GM12878 (cell line): ENCODE measurements around the gene STK11.

ENCODE experiments used
- BRCA1 ChIP-seq: IDR thresholded peaks from 2 replicates; pipeline ENCODE4 v1.6.1; 2011; ENCODE audit warnings: low read depth, low read length, improper control_type of control experiment
- CBX3 ChIP-seq: fragments of 200-600 bp; sonication (generic); IDR thresholded peaks from 2 replicates; pipeline ENCODE4 v1.6.1; 2016; ENCODE audit warnings: low read depth, borderline replicate concordance
- EZH2 ChIP-seq: IDR thresholded peaks from 2 replicates; pipeline ENCODE4 v1.6.1; 2012; ENCODE audit warnings: low read depth, mild to moderate bottlenecking, control low read depth, inconsistent platforms, low read length, borderline replicate concordance; ENCODE audit not compliant: control insufficient read depth
- FOXM1 ChIP-seq: IDR thresholded peaks from 2 replicates; pipeline ENCODE4 v1.6.1; 2012; ENCODE audit warnings: low read depth, mild to moderate bottlenecking, inconsistent platforms, low read length, moderate library complexity
- NFYB ChIP-seq: IDR thresholded peaks from 2 replicates; pipeline ENCODE4 v1.6.1; 2011; ENCODE audit warnings: low read depth, mild to moderate bottlenecking, low read length, improper control_type of control experiment, moderate library complexity; ENCODE audit not compliant: insufficient read depth
- POLR2AphosphoS5 ChIP-seq: IDR thresholded peaks from 2 replicates; pipeline ENCODE4 v1.6.1; 2011; ENCODE audit warnings: mild to moderate bottlenecking, low read length, inconsistent platforms
- SRF ChIP-seq, 2 experiments: IDR thresholded peaks; 2 replicates each; pipeline ENCODE4 v1.6.1; 2011; ENCODE audit warnings: low read depth in 2 of 2, low read length in 2 of 2, mild to moderate bottlenecking in 1 of 2, moderate library complexity in 1 of 2
- YY1 ChIP-seq: IDR thresholded peaks from 2 replicates; pipeline ENCODE4 v1.6.1; 2011; ENCODE audit warnings: low read depth, mild to moderate bottlenecking, low read length
- ZNF384 ChIP-seq: IDR thresholded peaks from 2 replicates; pipeline ENCODE4 v1.6.1; 2012; ENCODE audit warnings: low read depth, mild to moderate bottlenecking, low read length, improper control_type of control experiment, borderline replicate concordance
- TF ChIP-seq, protein P1 (sequence below), 3 experiments: IDR thresholded peaks in 2 of 3; conservative IDR thresholded peaks in 1 of 3; 2 replicates each; pipeline ENCODE4 v1.5.1; 2011; ENCODE audit warnings: low read depth in 3 of 3, low read length in 3 of 3, mild to moderate bottlenecking in 3 of 3, control low read depth in 2 of 3, moderate library complexity in 2 of 3, inconsistent platforms in 1 of 3, mixed read lengths in 1 of 3; ENCODE audit not compliant: control insufficient read depth in 2 of 3, insufficient read depth in 1 of 3; ENCODE audit errors: extremely low read depth in 1 of 3
- TF ChIP-seq, protein P2 (sequence below): fragments of 450-650 bp; IDR thresholded peaks from 2 replicates; pipeline ENCODE4 v1.6.1; 2017; ENCODE audit warnings: antibody characterized with exemption, mild to moderate bottlenecking, moderate library complexity

DNA sequence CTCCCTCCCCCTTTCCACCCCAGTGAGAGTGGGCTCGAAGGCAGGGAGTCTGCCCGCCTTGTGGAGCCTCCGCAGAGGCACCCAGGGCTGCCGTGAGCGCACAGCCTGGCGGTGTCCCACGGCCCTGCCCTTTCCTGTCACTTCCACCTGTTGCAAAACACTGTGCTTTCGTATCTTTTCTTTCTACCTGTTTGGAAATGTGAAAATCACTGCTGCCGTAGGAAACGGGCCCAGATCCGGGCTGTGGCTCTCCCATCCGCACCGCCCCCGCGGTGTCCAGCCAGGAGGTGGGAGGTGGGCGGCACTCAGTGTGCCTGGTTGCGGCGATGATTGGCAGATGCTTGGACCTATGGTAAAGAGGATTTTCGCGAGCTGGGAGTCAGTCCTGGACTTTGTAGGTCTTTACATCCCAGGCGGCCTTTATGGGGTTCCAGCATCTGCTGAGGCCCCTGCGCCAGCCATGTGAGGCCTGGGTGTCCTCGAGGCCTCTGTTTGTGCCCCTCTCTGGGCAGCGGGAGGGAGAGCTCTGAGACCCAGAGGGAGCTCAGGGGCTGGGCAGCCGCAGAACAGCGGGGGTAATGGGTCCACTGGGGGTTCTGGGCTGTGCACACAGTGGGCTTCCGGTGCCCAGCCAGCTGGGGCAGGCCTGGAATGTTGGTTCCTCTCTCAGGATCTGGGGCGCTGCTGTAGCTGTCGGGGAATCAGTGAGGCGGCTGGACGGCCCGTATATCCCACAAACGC is 6.1 kb downstream of the STK11 start:
- TF ChIP-seq YY1 (no peak), NFYB (no peak), POLR2AphosphoS5 (no peak), CBX3 (no peak), SRF (IDR thresholded peaks at IDR 0.05; ENCODE audit: low read depth in 2 of 2, low read length in 2 of 2) (no peak), EZH2 (no peak), ZNF384 (no peak), BRCA1 (no peak), FOXM1 (no peak)
- TF ChIP-seq, protein P1, sequence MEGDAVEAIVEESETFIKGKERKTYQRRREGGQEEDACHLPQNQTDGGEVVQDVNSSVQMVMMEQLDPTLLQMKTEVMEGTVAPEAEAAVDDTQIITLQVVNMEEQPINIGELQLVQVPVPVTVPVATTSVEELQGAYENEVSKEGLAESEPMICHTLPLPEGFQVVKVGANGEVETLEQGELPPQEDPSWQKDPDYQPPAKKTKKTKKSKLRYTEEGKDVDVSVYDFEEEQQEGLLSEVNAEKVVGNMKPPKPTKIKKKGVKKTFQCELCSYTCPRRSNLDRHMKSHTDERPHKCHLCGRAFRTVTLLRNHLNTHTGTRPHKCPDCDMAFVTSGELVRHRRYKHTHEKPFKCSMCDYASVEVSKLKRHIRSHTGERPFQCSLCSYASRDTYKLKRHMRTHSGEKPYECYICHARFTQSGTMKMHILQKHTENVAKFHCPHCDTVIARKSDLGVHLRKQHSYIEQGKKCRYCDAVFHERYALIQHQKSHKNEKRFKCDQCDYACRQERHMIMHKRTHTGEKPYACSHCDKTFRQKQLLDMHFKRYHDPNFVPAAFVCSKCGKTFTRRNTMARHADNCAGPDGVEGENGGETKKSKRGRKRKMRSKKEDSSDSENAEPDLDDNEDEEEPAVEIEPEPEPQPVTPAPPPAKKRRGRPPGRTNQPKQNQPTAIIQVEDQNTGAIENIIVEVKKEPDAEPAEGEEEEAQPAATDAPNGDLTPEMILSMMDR (IDR thresholded peaks at IDR 0.05 in 2 of 3, conservative IDR thresholded peaks at IDR 0.05 in 1 of 3; ENCODE audit: control insufficient read depth in 2 of 3, extremely low read depth in 1 of 3, insufficient read depth in 1 of 3, low read depth in 3 of 3, low read length in 3 of 3): no peak
- TF ChIP-seq, protein P2, sequence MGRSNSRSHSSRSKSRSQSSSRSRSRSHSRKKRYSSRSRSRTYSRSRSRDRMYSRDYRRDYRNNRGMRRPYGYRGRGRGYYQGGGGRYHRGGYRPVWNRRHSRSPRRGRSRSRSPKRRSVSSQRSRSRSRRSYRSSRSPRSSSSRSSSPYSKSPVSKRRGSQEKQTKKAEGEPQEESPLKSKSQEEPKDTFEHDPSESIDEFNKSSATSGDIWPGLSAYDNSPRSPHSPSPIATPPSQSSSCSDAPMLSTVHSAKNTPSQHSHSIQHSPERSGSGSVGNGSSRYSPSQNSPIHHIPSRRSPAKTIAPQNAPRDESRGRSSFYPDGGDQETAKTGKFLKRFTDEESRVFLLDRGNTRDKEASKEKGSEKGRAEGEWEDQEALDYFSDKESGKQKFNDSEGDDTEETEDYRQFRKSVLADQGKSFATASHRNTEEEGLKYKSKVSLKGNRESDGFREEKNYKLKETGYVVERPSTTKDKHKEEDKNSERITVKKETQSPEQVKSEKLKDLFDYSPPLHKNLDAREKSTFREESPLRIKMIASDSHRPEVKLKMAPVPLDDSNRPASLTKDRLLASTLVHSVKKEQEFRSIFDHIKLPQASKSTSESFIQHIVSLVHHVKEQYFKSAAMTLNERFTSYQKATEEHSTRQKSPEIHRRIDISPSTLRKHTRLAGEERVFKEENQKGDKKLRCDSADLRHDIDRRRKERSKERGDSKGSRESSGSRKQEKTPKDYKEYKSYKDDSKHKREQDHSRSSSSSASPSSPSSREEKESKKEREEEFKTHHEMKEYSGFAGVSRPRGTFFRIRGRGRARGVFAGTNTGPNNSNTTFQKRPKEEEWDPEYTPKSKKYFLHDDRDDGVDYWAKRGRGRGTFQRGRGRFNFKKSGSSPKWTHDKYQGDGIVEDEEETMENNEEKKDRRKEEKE: no peak
